ENCODE measurements around the gene CCDC12.

DNA sequence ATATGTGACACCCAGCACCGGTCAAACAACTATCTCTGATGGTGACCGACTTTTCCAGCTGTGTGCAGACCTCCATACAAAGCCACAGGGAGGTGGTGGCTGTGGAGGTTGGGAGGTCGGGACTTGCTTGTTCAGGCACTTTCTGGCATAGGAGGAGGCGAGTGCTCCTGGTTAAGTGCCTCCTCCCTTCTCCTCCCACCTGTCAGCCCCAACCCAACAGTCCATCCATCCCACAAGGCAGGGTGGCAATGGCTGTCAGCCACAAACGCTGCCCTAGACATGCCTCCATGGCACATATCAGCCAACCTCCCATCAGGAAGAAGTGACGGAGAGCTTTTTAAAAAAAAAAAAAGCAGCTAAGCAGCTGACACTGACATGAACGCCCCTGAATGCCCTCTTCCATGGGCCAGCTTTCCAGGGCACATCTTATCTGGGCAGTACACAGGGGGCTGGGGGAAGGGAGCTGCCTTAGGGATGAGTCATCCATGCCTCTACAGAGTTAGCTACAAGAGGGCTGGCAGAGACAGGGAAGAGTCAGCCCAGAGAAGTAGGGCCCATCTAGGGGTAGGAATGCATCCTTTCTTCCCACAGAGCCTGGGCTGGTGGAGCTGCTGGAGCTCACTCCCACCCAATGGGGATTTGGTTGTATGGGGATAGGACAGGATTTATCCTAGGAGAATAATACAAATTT, 41.2 kb downstream of the CCDC12 start:
- TF ChIP-seq POLR2AphosphoS5 (IDR thresholded peaks at IDR 0.05; ENCODE audit: borderline replicate concordance, low read depth, low read length) (no peak), EZH2 (IDR thresholded peaks at IDR 0.05) (no peak)

All from SK-N-MC (cell line).